C4-2B (cell line): Measurements from ENCODE around the gene SCG3.

Experiments
- CTCF ChIP-seq: fragments of 450-650 bp; conservative IDR thresholded peaks from 2 replicates; pipeline ENCODE4 v1.5.1; 2017; ENCODE audit warnings: mild to moderate bottlenecking
- ZFX ChIP-seq: fragments of 450-650 bp; IDR thresholded peaks from 2 replicates; pipeline ENCODE4 v1.6.1; 2017

- TF ChIP-seq CTCF (no peak), ZFX (no peak)
These were observed 51.3 kb downstream of the SCG3 start for GRCh38 chr15:51732646-51733045.
